LNCAP (cell line): ENCODE measurements around the gene SMYD3.

ENCODE experiments used
- CTCF ChIP-seq: fragments of 450-650 bp; IDR thresholded peaks from 2 replicates; pipeline ENCODE4 v1.5.1; 2017; ENCODE audit warnings: mild to moderate bottlenecking

Gene SMYD3

GRCh38 chr1:245961137-245961540 lies 545.9 kb downstream of the SMYD3 start:
- no peak for TF ChIP-seq CTCF

DNA sequence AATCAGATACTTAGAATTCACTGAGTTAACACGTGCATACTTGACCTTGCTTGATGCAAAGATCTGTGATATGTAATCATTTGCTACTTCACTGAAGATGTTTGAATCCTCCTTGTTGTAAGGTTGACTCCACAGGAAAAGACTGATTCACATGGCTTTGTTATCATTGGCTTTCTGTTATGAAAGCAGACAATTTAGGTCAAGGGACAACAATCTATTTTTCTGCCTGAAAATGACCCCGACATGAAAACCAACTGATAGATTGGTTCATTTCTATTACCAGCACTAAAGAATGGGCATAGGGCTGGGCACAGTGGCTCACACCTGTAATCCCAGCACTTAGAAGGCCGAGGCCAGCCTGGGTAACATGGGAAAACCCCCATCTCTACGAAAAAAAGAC lies 546.9 kb downstream of the SMYD3 start:
- TF ChIP-seq CTCF = no peak

GRCh38 chr1:245958016-245958415 lies 549.1 kb downstream of the SMYD3 start:
- TF ChIP-seq CTCF = no peak

DNA sequence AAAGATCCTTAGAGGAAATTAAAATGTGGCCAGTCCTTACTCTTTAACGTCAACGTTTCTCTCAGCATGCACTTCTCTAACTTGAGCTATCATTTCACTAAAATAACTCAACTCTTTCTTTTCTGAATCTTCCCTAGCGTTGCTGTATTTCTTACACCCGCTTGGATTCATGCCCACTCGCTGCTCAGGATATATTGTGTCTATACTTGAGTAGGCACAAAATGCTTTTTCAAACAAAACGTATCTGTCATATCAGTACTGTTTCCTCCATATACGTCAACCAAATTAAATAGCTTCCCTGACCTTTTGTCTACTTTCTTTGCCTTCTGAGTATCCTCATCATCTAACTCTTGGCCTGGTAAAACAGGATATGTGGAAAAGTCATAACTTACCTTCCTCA lies 549.7 kb downstream of the SMYD3 start:
- TF ChIP-seq CTCF = no peak

- TF ChIP-seq CTCF = no peak
Observed at GRCh38 chr1:245956225-245956624, 550.9 kb downstream of the SMYD3 start.

GRCh38 chr1:245953876-245954660 lies 553.0 kb downstream of the SMYD3 start:
- TF ChIP-seq CTCF = no peak

GRCh38 chr1:245952383-245953026 lies 554.6 kb downstream of the SMYD3 start:
- TF ChIP-seq CTCF = no peak
